ENCODE measurements around the gene ATP12A.

ATP12A gene

GRCh38 chr13:24680258-24680920 is at the start of gene ATP12A:
Gene ATP12A (plus strand): TSS chr13:24680408. CDS start chr13:24680744, 336 bp downstream.
- H3K27me3 ChIP-seq (ENCODE audit: control insufficient read depth, insufficient read depth, low read length), result peaks cover 5% of the 10 kb centered on the region; the same call in 1 of the 2 replicates
- peak within 1 kb of the TSS; percentile 81 for H3K4me3 ChIP-seq (ENCODE audit: low read length)

GRCh38 chr13:24630851-24631620 is 49.2 kb upstream of the ATP12A start:
- WGBS (ENCODE audit: insufficient coverage, insufficient read length), result no CpG with 5 or more reads among the region's 13 CpGs
- H3K27me3 ChIP-seq (ENCODE audit: control insufficient read depth, insufficient read depth, low read length), result no peaks in the 10 kb centered on the region
- no peak overlapping the region for H3K27ac ChIP-seq (ENCODE audit: low read length)
- H3K9me3 ChIP-seq (ENCODE audit: control insufficient read depth, insufficient read depth, low read length), result no peaks in the 10 kb centered on the region
- no peak for DNase-seq (ENCODE audit: low read depth, low spot score)
- no peaks in the 10 kb centered on the region for H3K4me1 ChIP-seq (ENCODE audit: control insufficient read depth, insufficient read depth, low read length)
- H3K36me3 ChIP-seq (ENCODE audit: control insufficient read depth, insufficient read depth, low read length), result no peaks in the 10 kb centered on the region
- H3K4me3 ChIP-seq (ENCODE audit: low read length), result no peak overlapping the region

More at GRCh38 chr13:24680258-24680920, at the start of gene ATP12A:
- H3K27ac ChIP-seq (ENCODE audit: low read length), result no peak within 1 kb of the TSS
- no peaks in the 10 kb centered on the region for H3K9me3 ChIP-seq (ENCODE audit: control insufficient read depth, insufficient read depth, low read length)
- no peak for DNase-seq (ENCODE audit: low read depth, low spot score)
- peaks cover 4% of the 10 kb centered on the region; the same call in 1 of the 2 replicates for H3K4me1 ChIP-seq (ENCODE audit: control insufficient read depth, insufficient read depth, low read length)
- H3K36me3 ChIP-seq (ENCODE audit: control insufficient read depth, insufficient read depth, low read length), result no peaks in the 10 kb centered on the region
- WGBS (ENCODE audit: insufficient coverage, insufficient read length), result no CpG with 5 or more reads among the region's 75 CpGs

GRCh38 chr13:24631922-24632321 is 48.3 kb upstream of the ATP12A start:
- WGBS (ENCODE audit: insufficient coverage, insufficient read length), result no CpG with 5 or more reads among the region's 5 CpGs
- no peaks in the 10 kb centered on the region for H3K27me3 ChIP-seq (ENCODE audit: control insufficient read depth, insufficient read depth, low read length)
- H3K4me3 ChIP-seq (ENCODE audit: low read length), result no peak overlapping the region
- H3K36me3 ChIP-seq (ENCODE audit: control insufficient read depth, insufficient read depth, low read length), result no peaks in the 10 kb centered on the region
- H3K27ac ChIP-seq (ENCODE audit: low read length), result no peak overlapping the region
- no peak for DNase-seq (ENCODE audit: low read depth, low spot score)
- no peaks in the 10 kb centered on the region for H3K9me3 ChIP-seq (ENCODE audit: control insufficient read depth, insufficient read depth, low read length)
- H3K4me1 ChIP-seq (ENCODE audit: control insufficient read depth, insufficient read depth, low read length), result no peaks in the 10 kb centered on the region

DNA sequence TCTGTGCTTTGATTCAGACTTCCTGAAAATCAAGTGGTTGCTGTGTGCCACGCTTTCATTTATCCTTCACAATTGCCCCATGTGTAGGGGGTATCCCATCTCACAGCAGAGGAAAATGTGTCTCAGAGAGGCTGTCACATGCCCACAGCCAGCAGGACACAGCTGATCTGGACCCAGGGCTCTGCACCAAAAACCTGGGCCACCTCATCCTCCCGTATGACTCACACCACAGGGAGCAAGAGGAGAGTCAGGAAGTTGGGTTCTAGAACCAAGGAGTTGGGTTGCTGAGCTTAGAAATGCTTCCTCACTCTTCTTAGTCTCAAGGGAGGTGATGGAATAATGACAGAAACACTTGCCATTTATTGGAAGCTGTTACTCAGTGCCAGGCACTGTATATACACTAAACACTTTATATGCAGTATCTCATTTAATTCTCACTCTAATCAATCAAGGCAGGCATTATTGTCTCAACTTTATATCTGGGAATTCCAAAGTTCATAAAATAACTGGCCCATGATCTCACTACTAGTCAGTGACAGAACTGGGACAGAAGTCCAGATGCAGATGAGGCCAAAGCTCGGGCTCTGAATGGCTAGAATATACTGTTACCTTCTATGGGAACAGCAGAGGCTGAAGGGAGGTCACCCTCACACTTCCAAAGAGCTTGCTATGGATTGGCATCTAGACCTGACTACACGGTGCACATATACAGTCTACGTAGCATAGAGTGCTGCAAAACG is 47.7 kb upstream of the ATP12A start:
- Histone ChIP-seq H3K9me3 (ENCODE audit: control insufficient read depth, insufficient read depth, low read length) (no peaks in the 10 kb centered on the region), H3K4me3 (ENCODE audit: low read length) (no peak overlapping the region), H3K36me3 (ENCODE audit: control insufficient read depth, insufficient read depth, low read length) (no peaks in the 10 kb centered on the region), H3K4me1 (ENCODE audit: control insufficient read depth, insufficient read depth, low read length) (no peaks in the 10 kb centered on the region), H3K27ac (ENCODE audit: low read length) (no peak overlapping the region), H3K27me3 (ENCODE audit: control insufficient read depth, insufficient read depth, low read length) (no peaks in the 10 kb centered on the region)
- no peak for DNase-seq (ENCODE audit: low read depth, low spot score)
- WGBS (ENCODE audit: insufficient coverage, insufficient read length), result no CpG with 5 or more reads among the region's 6 CpGs

GRCh38 chr13:24636776-24637175 is 43.4 kb upstream of the ATP12A start:
- Histone ChIP-seq H3K4me1 (ENCODE audit: control insufficient read depth, insufficient read depth, low read length) (no peaks in the 10 kb centered on the region), H3K9me3 (ENCODE audit: control insufficient read depth, insufficient read depth, low read length) (no peaks in the 10 kb centered on the region), H3K27me3 (ENCODE audit: control insufficient read depth, insufficient read depth, low read length) (no peaks in the 10 kb centered on the region), H3K36me3 (ENCODE audit: control insufficient read depth, insufficient read depth, low read length) (no peaks in the 10 kb centered on the region), H3K27ac (ENCODE audit: low read length) (no peak overlapping the region), H3K4me3 (ENCODE audit: low read length) (no peak overlapping the region)
- no peak for DNase-seq (ENCODE audit: low read depth, low spot score)
- no CpG with 5 or more reads among the region's 8 CpGs for WGBS (ENCODE audit: insufficient coverage, insufficient read length)

- Histone ChIP-seq H3K27me3 (ENCODE audit: control insufficient read depth, insufficient read depth, low read length) (no peaks in the 10 kb centered on the region), H3K9me3 (ENCODE audit: control insufficient read depth, insufficient read depth, low read length) (no peaks in the 10 kb centered on the region), H3K27ac (ENCODE audit: low read length) (no peak overlapping the region), H3K36me3 (ENCODE audit: control insufficient read depth, insufficient read depth, low read length) (no peaks in the 10 kb centered on the region), H3K4me1 (ENCODE audit: control insufficient read depth, insufficient read depth, low read length) (no peaks in the 10 kb centered on the region), H3K4me3 (ENCODE audit: low read length) (no peak overlapping the region)
- DNase-seq (ENCODE audit: low read depth, low spot score), result no peak
- no CpG with 5 or more reads among the region's 23 CpGs for WGBS (ENCODE audit: insufficient coverage, insufficient read length)
Measured at GRCh38 chr13:24638096-24638495, 42.1 kb upstream of the ATP12A start.

DNA sequence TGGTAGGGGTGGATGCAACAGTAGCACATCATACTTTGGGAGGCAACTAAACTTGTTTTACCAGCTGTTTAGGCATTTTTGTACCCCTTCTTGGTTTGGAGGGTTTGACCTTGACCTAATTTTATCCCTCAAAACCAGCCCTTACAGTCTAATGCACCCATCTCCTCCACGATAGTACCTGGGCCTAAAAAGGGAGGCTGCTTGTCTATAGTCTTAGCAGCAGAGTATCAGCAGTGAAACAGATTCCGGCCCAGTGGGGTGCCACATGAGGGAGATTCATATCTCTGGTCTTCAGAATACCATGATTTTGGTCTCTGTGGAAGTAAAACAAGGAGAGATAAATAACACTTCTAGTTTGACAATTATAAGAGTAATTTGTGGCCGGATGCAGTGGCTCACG is 39.5 kb upstream of the ATP12A start:
- H3K27ac ChIP-seq (ENCODE audit: low read length), result no peak overlapping the region
- no peaks in the 10 kb centered on the region for H3K27me3 ChIP-seq (ENCODE audit: control insufficient read depth, insufficient read depth, low read length)
- no peak overlapping the region for H3K4me3 ChIP-seq (ENCODE audit: low read length)
- WGBS (ENCODE audit: insufficient coverage, insufficient read length), result no CpG with 5 or more reads among the region's 4 CpGs
- H3K9me3 ChIP-seq (ENCODE audit: control insufficient read depth, insufficient read depth, low read length), result no peaks in the 10 kb centered on the region
- H3K4me1 ChIP-seq (ENCODE audit: control insufficient read depth, insufficient read depth, low read length), result no peaks in the 10 kb centered on the region
- no peaks in the 10 kb centered on the region for H3K36me3 ChIP-seq (ENCODE audit: control insufficient read depth, insufficient read depth, low read length)
- DNase-seq (ENCODE audit: low read depth, low spot score), result no peak

GRCh38 chr13:24642219-24642618 is 38.0 kb upstream of the ATP12A start:
- Histone ChIP-seq H3K4me3 (ENCODE audit: low read length) (no peak overlapping the region), H3K27ac (ENCODE audit: low read length) (no peak overlapping the region), H3K4me1 (ENCODE audit: control insufficient read depth, insufficient read depth, low read length) (no peaks in the 10 kb centered on the region), H3K27me3 (ENCODE audit: control insufficient read depth, insufficient read depth, low read length) (no peaks in the 10 kb centered on the region), H3K9me3 (ENCODE audit: control insufficient read depth, insufficient read depth, low read length) (no peaks in the 10 kb centered on the region), H3K36me3 (ENCODE audit: control insufficient read depth, insufficient read depth, low read length) (no peaks in the 10 kb centered on the region)
- no CpG with 5 or more reads among the region's 6 CpGs for WGBS (ENCODE audit: insufficient coverage, insufficient read length)
- DNase-seq (ENCODE audit: low read depth, low spot score), result no peak

- Histone ChIP-seq H3K4me1 (ENCODE audit: control insufficient read depth, insufficient read depth, low read length) (no peaks in the 10 kb centered on the region), H3K9me3 (ENCODE audit: control insufficient read depth, insufficient read depth, low read length) (no peaks in the 10 kb centered on the region), H3K4me3 (ENCODE audit: low read length) (no peak overlapping the region), H3K27me3 (ENCODE audit: control insufficient read depth, insufficient read depth, low read length) (no peaks in the 10 kb centered on the region), H3K27ac (ENCODE audit: low read length) (no peak overlapping the region), H3K36me3 (ENCODE audit: control insufficient read depth, insufficient read depth, low read length) (no peaks in the 10 kb centered on the region)
- DNase-seq (ENCODE audit: low read depth, low spot score), result no peak
- no CpG with 5 or more reads among the region's 1 CpG for WGBS (ENCODE audit: insufficient coverage, insufficient read length)
Measured at GRCh38 chr13:24644036-24644435, 36.2 kb upstream of the ATP12A start.

GRCh38 chr13:24648271-24648670 is 31.9 kb upstream of the ATP12A start:
- Histone ChIP-seq H3K27me3 (ENCODE audit: control insufficient read depth, insufficient read depth, low read length) (no peaks in the 10 kb centered on the region), H3K4me3 (ENCODE audit: low read length) (no peak overlapping the region), H3K4me1 (ENCODE audit: control insufficient read depth, insufficient read depth, low read length) (no peaks in the 10 kb centered on the region), H3K9me3 (ENCODE audit: control insufficient read depth, insufficient read depth, low read length) (no peaks in the 10 kb centered on the region), H3K27ac (ENCODE audit: low read length) (no peak overlapping the region), H3K36me3 (ENCODE audit: control insufficient read depth, insufficient read depth, low read length) (no peaks in the 10 kb centered on the region)
- no peak for DNase-seq (ENCODE audit: low read depth, low spot score)

All from iPS DF 6.9 (cell line).